Measurements from ENCODE around the gene SMPD4. TPM values are rescaled to one million over a fixed set of nuclear protein-coding genes. Genes with fewer than 3 reads are reported as not detected.
"Not testable (repeated sequence)": the region's sequence is repeated elsewhere in the genome, so short reads cannot be mapped to it uniquely, and the experiment has no call there.

SMPD4 gene
- total RNA-seq, 1 experiment from 2014 or later: 98.9 TPM

- Histone ChIP-seq H3K4me2 (ENCODE audit: low read length) (peak within 1 kb of the TSS; percentile 65), H3K4me3 (replicated peaks in 1 of 2; ENCODE audit: low read depth in 1 of 2, low read length in 2 of 2) (peak within 1 kb of the TSS; percentile 26 to 38; a peak in 3 of 4 replicates), H3K9ac (ENCODE audit: low read length) (peak within 1 kb of the TSS; percentile 40; the same call in 1 of the 2 replicates)
- H3K4me1 ChIP-seq (ENCODE audit: control insufficient read depth in 1 of 2, insufficient read depth in 2 of 2, low read length in 2 of 2); H3K79me2 ChIP-seq (ENCODE audit: insufficient read depth, low read length); DNase-seq (ENCODE audit: low read depth, low spot score); H4K20me1 ChIP-seq (ENCODE audit: insufficient read depth); H3K9me2 ChIP-seq (ENCODE audit: insufficient read depth); H3K27me3 ChIP-seq (ENCODE audit: insufficient read depth, low read length); H3K9me3 ChIP-seq (ENCODE audit: control insufficient read depth in 1 of 2, insufficient read depth in 1 of 2, low read depth in 1 of 2, low read length in 2 of 2); H3K36me3 ChIP-seq (ENCODE audit: control insufficient read depth in 1 of 2, insufficient read depth in 2 of 2, low read length in 2 of 2); RAD21 ChIA-PET (ENCODE audit: low non-redundant PET in 1 of 2, low total read pairs in 2 of 2, uncharacterized antibody in 2 of 2, unreplicated experiment in 2 of 2); CTCF ChIA-PET; BruUV-seq (replicated peaks); H3K27ac ChIP-seq (ENCODE audit: low read depth, low read length); POLR2A ChIA-PET; H2AFZ ChIP-seq (ENCODE audit: low read depth, low read length, poor library complexity, severe bottlenecking); intact Hi-C loops (cut with micrococcal nuclease): not testable (repeated sequence)
- TF ChIP-seq EGR1 (IDR thresholded peaks at IDR 0.05; ENCODE audit: low read depth) (peak; percentile 64), POLR2AphosphoS5 (IDR thresholded peaks at IDR 0.05; ENCODE audit: low read depth, low read length) (0 out of 2 replicates have a peak, but pooled peaks have one; percentile 29)
- peak; percentile 97 for ATAC-seq
Observed at GRCh38 chr2:130145006-130145414, 36.4 kb downstream of the SMPD4 start, which contains the start of gene CCDC74B. TSS of gene CCDC74B (minus strand) at chr2:130145112. CDS start at chr2:130144996, 116 bp downstream.

GRCh38 chr2:130143266-130144039 lies 37.9 kb downstream of the SMPD4 start:
- H3K4me3 ChIP-seq (replicated peaks in 1 of 2; ENCODE audit: low read depth in 1 of 2, low read length in 2 of 2); H3K9me3 ChIP-seq (ENCODE audit: control insufficient read depth in 1 of 2, insufficient read depth in 1 of 2, low read depth in 1 of 2, low read length in 2 of 2); H3K36me3 ChIP-seq (ENCODE audit: control insufficient read depth in 1 of 2, insufficient read depth in 2 of 2, low read length in 2 of 2); RAD21 ChIA-PET (ENCODE audit: low non-redundant PET in 1 of 2, low total read pairs in 2 of 2, uncharacterized antibody in 2 of 2, unreplicated experiment in 2 of 2); H3K27ac ChIP-seq (ENCODE audit: low read depth, low read length); H3K4me1 ChIP-seq (ENCODE audit: control insufficient read depth in 1 of 2, insufficient read depth in 2 of 2, low read length in 2 of 2); BruUV-seq (replicated peaks); H2AFZ ChIP-seq (ENCODE audit: low read depth, low read length, poor library complexity, severe bottlenecking); H3K9ac ChIP-seq (ENCODE audit: low read length); H4K20me1 ChIP-seq (ENCODE audit: insufficient read depth); CTCF ChIA-PET; DNase-seq (ENCODE audit: low read depth, low spot score); intact Hi-C loops (cut with micrococcal nuclease); H3K9me2 ChIP-seq (ENCODE audit: insufficient read depth); ATAC-seq; POLR2A ChIA-PET; H3K79me2 ChIP-seq (ENCODE audit: insufficient read depth, low read length); H3K4me2 ChIP-seq (ENCODE audit: low read length); H3K27me3 ChIP-seq (ENCODE audit: insufficient read depth, low read length): not testable (repeated sequence)

GRCh38 chr2:130142396-130143265 lies 38.8 kb downstream of the SMPD4 start:
- ATAC-seq; H2AFZ ChIP-seq (ENCODE audit: low read depth, low read length, poor library complexity, severe bottlenecking); H3K4me3 ChIP-seq (replicated peaks in 1 of 2; ENCODE audit: low read depth in 1 of 2, low read length in 2 of 2); H3K4me2 ChIP-seq (ENCODE audit: low read length); H3K9me2 ChIP-seq (ENCODE audit: insufficient read depth); H3K9ac ChIP-seq (ENCODE audit: low read length); H3K36me3 ChIP-seq (ENCODE audit: control insufficient read depth in 1 of 2, insufficient read depth in 2 of 2, low read length in 2 of 2); H3K27ac ChIP-seq (ENCODE audit: low read depth, low read length); CTCF ChIA-PET; H3K27me3 ChIP-seq (ENCODE audit: insufficient read depth, low read length); intact Hi-C loops (cut with micrococcal nuclease); H4K20me1 ChIP-seq (ENCODE audit: insufficient read depth); H3K79me2 ChIP-seq (ENCODE audit: insufficient read depth, low read length); H3K4me1 ChIP-seq (ENCODE audit: control insufficient read depth in 1 of 2, insufficient read depth in 2 of 2, low read length in 2 of 2); H3K9me3 ChIP-seq (ENCODE audit: control insufficient read depth in 1 of 2, insufficient read depth in 1 of 2, low read depth in 1 of 2, low read length in 2 of 2); BruUV-seq (replicated peaks); RAD21 ChIA-PET (ENCODE audit: low non-redundant PET in 1 of 2, low total read pairs in 2 of 2, uncharacterized antibody in 2 of 2, unreplicated experiment in 2 of 2); DNase-seq (ENCODE audit: low read depth, low spot score); POLR2A ChIA-PET: not testable (repeated sequence)

GRCh38 chr2:130141645-130142370 lies 39.6 kb downstream of the SMPD4 start:
- H3K27ac ChIP-seq (ENCODE audit: low read depth, low read length); H3K9ac ChIP-seq (ENCODE audit: low read length); H3K4me1 ChIP-seq (ENCODE audit: control insufficient read depth in 1 of 2, insufficient read depth in 2 of 2, low read length in 2 of 2); H3K9me3 ChIP-seq (ENCODE audit: control insufficient read depth in 1 of 2, insufficient read depth in 1 of 2, low read depth in 1 of 2, low read length in 2 of 2); intact Hi-C loops (cut with micrococcal nuclease); RAD21 ChIA-PET (ENCODE audit: low non-redundant PET in 1 of 2, low total read pairs in 2 of 2, uncharacterized antibody in 2 of 2, unreplicated experiment in 2 of 2); POLR2A ChIA-PET; H3K27me3 ChIP-seq (ENCODE audit: insufficient read depth, low read length); BruUV-seq (replicated peaks); ATAC-seq; CTCF ChIA-PET; H3K4me2 ChIP-seq (ENCODE audit: low read length); H3K4me3 ChIP-seq (replicated peaks in 1 of 2; ENCODE audit: low read depth in 1 of 2, low read length in 2 of 2); H3K79me2 ChIP-seq (ENCODE audit: insufficient read depth, low read length); H2AFZ ChIP-seq (ENCODE audit: low read depth, low read length, poor library complexity, severe bottlenecking); H3K36me3 ChIP-seq (ENCODE audit: control insufficient read depth in 1 of 2, insufficient read depth in 2 of 2, low read length in 2 of 2); DNase-seq (ENCODE audit: low read depth, low spot score); H4K20me1 ChIP-seq (ENCODE audit: insufficient read depth); H3K9me2 ChIP-seq (ENCODE audit: insufficient read depth): not testable (repeated sequence)
